ENCODE data around the gene LRRC75A. TPM values are rescaled to one million over a fixed set of nuclear protein-coding genes. Genes with fewer than 3 reads are reported as not detected.
A peak's percentile ranks its signal among the peaks of the same experiment; 100 is the strongest.

Gene LRRC75A
- total and polyA plus RNA-seq, 2 experiments from 2014 or later = 5.3 to 26.2 TPM

DNA sequence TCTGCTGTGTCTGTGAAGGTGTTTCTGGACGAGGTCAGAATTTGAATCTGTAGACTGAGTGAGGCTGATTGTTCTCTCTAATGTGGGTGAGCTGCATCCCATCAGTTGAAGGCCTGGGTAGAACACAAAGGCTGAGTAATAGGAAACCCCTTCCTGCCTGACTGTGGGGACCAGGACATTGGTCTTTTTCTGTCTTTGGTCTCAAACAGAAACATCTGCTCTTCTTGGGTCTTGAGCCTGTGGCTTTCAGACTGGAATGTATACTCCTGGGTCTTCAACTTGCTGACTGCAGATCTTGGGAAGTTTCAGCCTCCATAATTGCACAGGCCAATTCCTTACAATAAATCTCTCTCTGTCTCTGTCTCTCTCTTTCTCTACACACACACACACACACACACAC lies 19.6 kb upstream of the LRRC75A start:
- no peak overlapping the region for H3K4me3 ChIP-seq
- H2AFZ ChIP-seq = peak overlapping the region; percentile 17
- H3K4me3 Mint-ChIP-seq = no peak overlapping the region

GRCh38 chr17:16507918-16508533 lies 16.0 kb upstream of the LRRC75A start:
- no peak for ATAC-seq
- no peak for DNase-seq (ENCODE audit: low spot score)
- H3K4me1 ChIP-seq (ENCODE audit: insufficient read depth) = peaks cover 16% of the 10 kb centered on the region
- H3K27me3 Mint-ChIP-seq (ENCODE audit: insufficient read depth, low read depth, poor library complexity) = peaks cover 9% of the 10 kb centered on the region
- H3K4me2 ChIP-seq = no peak overlapping the region
- H3K9me2 ChIP-seq (ENCODE audit: insufficient read depth) = peaks cover 9% of the 10 kb centered on the region
- no peaks in the 10 kb centered on the region for H3K27me3 ChIP-seq (ENCODE audit: insufficient read depth)
- H3K4me1 Mint-ChIP-seq = peaks cover 15% of the 10 kb centered on the region
- H3K9me3 Mint-ChIP-seq = no peaks in the 10 kb centered on the region
- no peaks in the 10 kb centered on the region for H3K36me3 ChIP-seq (ENCODE audit: insufficient read depth)
- no peak overlapping the region for H3K4me3 Mint-ChIP-seq
- no peaks in the 10 kb centered on the region for H4K20me1 ChIP-seq (replicated peaks; ENCODE audit: insufficient read depth)
- peaks cover 5% of the 10 kb centered on the region; the same call in 1 of the 2 replicates for H3F3A ChIP-seq (replicated peaks; ENCODE audit: low read depth)
- H2AFZ ChIP-seq = 0 out of 2 replicates have a peak overlapping the region, but pooled peaks have one; percentile 23
- H3K27ac ChIP-seq (ENCODE audit: low read depth) = no peak overlapping the region
- no peak overlapping the region for H3K27ac Mint-ChIP-seq
- H3K4me3 ChIP-seq = no peak overlapping the region
- no peaks in the 10 kb centered on the region for H3K79me2 ChIP-seq (replicated peaks; ENCODE audit: insufficient read depth)
- no peaks in the 10 kb centered on the region for H3K36me3 Mint-ChIP-seq (ENCODE audit: low read depth)
- TF ChIP-seq JUNB (IDR thresholded peaks at IDR 0.05; ENCODE audit: unreplicated experiment) (no peak), EZH2phosphoT487 (IDR thresholded peaks at IDR 0.05; ENCODE audit: unreplicated experiment) (no peak), REST (IDR thresholded peaks at IDR 0.05; ENCODE audit: unreplicated experiment) (no peak), CTCF (conservative IDR thresholded peaks at IDR 0.05; ENCODE audit: low read depth in 2 of 2) (no peak), ZNF114 (CRISPR knock-in tag; IDR thresholded peaks at IDR 0.05) (no peak), STAT1 (IDR thresholded peaks at IDR 0.05; ENCODE audit: unreplicated experiment) (no peak), EZH2 (IDR thresholded peaks at IDR 0.05; ENCODE audit: low read depth, unreplicated experiment) (no peak), POLR2AphosphoS5 (IDR thresholded peaks at IDR 0.05; ENCODE audit: low read depth) (no peak), CREB1 (CRISPR knock-in tag; IDR thresholded peaks at IDR 0.05; ENCODE audit: low read depth) (no peak), NANOG (IDR thresholded peaks at IDR 0.05; ENCODE audit: borderline replicate concordance) (no peak)

More for the DNA sequence above, 19.6 kb upstream of the LRRC75A start:
- Histone ChIP-seq H3K27ac (ENCODE audit: low read depth) (peak overlapping the region; percentile 42; the same call in 1 of the 2 replicates), H3K36me3 (ENCODE audit: insufficient read depth) (no peaks in the 10 kb centered on the region), H3K4me1 (ENCODE audit: insufficient read depth) (peaks cover 16% of the 10 kb centered on the region), H3K4me2 (peak overlapping the region; percentile 27; the same call in 1 of the 2 replicates), H4K20me1 (replicated peaks; ENCODE audit: insufficient read depth) (no peaks in the 10 kb centered on the region), H3K27me3 (ENCODE audit: insufficient read depth) (no peaks in the 10 kb centered on the region), H3K79me2 (replicated peaks; ENCODE audit: insufficient read depth) (no peaks in the 10 kb centered on the region), H3K9me2 (ENCODE audit: insufficient read depth) (peaks cover 3% of the 10 kb centered on the region), H3F3A (replicated peaks; ENCODE audit: low read depth) (peaks cover 5% of the 10 kb centered on the region; the same call in 1 of the 2 replicates)
- DNase-seq (ENCODE audit: low spot score) (no peak), ATAC-seq (no peak)
- Mint-ChIP-seq H3K27ac (peak overlapping the region; percentile 8; the same call in 1 of the 2 replicates), H3K27me3 (ENCODE audit: insufficient read depth, low read depth, poor library complexity) (peaks cover 13% of the 10 kb centered on the region), H3K36me3 (ENCODE audit: low read depth) (no peaks in the 10 kb centered on the region), H3K4me1 (peaks cover 23% of the 10 kb centered on the region), H3K9me3 (no peaks in the 10 kb centered on the region)
- TF ChIP-seq STAT1 (IDR thresholded peaks at IDR 0.05; ENCODE audit: unreplicated experiment) = no peak
- TF ChIP-seq ZNF331 (CRISPR knock-in tag; IDR thresholded peaks at IDR 0.05; ENCODE audit: low read depth) = no peak
